ENCODE data around the gene CCDC188.

DNA sequence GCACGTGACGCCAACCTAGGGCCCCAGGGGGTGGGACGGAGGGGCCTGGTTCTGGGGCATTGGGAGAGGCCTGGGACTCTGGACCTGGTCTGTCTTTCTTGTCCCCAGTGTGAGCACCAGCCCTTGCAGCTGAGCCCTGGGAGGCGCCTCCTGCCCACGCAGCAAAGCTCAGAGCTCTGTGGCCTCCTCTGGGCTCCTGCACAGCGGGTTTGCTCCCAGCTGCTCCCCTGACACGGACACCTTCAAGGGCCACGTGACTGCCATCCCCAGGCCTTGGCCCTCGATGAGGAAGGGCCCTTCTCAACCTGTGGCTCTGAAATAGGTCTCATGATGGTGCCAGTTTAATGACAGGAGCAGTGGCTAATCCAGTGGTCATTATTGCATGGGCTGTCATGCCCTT is 31.5 kb upstream of the CCDC188 start:
- no peak for TF ChIP-seq POLR2A (IDR thresholded peaks at IDR 0.05)
- TF ChIP-seq, protein P1, sequence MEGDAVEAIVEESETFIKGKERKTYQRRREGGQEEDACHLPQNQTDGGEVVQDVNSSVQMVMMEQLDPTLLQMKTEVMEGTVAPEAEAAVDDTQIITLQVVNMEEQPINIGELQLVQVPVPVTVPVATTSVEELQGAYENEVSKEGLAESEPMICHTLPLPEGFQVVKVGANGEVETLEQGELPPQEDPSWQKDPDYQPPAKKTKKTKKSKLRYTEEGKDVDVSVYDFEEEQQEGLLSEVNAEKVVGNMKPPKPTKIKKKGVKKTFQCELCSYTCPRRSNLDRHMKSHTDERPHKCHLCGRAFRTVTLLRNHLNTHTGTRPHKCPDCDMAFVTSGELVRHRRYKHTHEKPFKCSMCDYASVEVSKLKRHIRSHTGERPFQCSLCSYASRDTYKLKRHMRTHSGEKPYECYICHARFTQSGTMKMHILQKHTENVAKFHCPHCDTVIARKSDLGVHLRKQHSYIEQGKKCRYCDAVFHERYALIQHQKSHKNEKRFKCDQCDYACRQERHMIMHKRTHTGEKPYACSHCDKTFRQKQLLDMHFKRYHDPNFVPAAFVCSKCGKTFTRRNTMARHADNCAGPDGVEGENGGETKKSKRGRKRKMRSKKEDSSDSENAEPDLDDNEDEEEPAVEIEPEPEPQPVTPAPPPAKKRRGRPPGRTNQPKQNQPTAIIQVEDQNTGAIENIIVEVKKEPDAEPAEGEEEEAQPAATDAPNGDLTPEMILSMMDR (IDR thresholded peaks at IDR 0.05): no peak
